ENCODE results near the gene SMYD5. TPM values are rescaled to one million over a fixed set of nuclear protein-coding genes. Genes with fewer than 3 reads are reported as not detected.

Gene SMYD5
- total RNA-seq, 1 donor from 2014 or later: 56.7 TPM

Other genes starting within 250 kb of the SMYD5 start
- gene SFXN5, start 142.5 kb upstream of the SMYD5 start, total RNA-seq: 11.6 and 14.1 TPM in 2 replicates
- gene RAB11FIP5, start 101.3 kb upstream of the SMYD5 start, total RNA-seq: 13.4 and 13.8 TPM in 2 replicates
- not detected in 2 replicates for gene NOTO, start 11.7 kb upstream of the SMYD5 start, total RNA-seq
- gene PRADC1, start 19.0 kb downstream of the SMYD5 start, total RNA-seq: 14.8 and 15.9 TPM in 2 replicates
- gene CCT7, start 20.1 kb downstream of the SMYD5 start, total RNA-seq: 680 and 696 TPM in 2 replicates
- 32.2 and 33.8 TPM in 2 replicates for gene FBXO41, start 70.2 kb downstream of the SMYD5 start, total RNA-seq
- 1.2 and 1.5 TPM in 2 replicates for gene EGR4, start 79.3 kb downstream of the SMYD5 start, total RNA-seq
- gene ALMS1, start 171.6 kb downstream of the SMYD5 start, total RNA-seq: 19.6 and 21.9 TPM in 2 replicates